HL-60/S4 (cell line): ENCODE measurements around the gene CMSS1.

Source experiments
- in situ Hi-C: fragments of 300-500 bp; cut with MboI; formaldehyde crosslinking; loops from 2 replicates; pipeline ENCODE4 v1.14.3; 2022; ENCODE audit warnings: low sequenced_read_pairs

Gene CMSS1

DNA sequence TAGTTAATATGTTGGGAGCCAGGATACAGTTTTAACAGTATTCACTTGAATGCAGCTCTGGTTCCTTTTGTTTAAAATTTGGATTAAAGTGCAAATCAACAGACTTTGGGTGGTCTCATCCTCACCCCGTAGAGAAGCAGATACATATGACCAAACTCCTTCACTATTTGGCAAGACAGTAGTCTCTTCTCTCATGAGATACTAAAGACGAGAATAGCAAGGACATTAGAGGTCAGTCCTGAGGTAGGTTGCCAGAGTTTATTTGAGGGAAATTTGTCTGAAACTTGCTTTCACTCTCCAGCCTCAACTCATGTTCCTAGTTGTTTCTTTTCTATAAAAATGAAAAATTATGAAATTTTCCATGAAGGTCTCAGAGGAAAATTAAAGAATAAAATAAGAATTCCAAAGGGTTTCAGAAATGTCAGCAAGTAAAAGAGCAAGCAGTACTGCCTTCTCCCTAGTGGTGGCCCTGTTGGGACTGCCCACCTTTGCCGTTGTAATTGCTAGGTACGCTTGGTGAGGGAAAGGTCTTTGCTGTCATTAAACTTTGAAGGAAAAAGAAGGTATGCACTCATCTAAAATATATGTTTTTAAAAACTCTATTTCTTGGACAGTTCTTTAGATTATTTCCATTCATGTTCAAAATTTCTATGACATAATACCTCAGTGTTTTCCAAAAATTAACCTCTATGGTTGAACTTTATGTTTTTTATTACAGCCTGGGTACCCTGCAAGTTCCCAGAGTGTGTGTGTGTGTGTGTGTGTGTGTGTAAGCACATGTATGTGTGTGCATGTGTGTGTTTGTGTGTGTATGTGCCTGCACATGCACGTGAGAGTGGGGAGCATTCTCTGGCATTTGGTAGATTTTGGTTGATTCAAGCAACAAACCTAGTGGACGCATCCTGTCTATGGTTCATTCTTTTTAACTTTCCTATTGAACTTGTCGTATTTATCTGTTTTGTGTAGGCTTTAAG is 111.4 kb downstream of the CMSS1 start:
- in situ Hi-C loops: no loop called here

- in situ Hi-C loops: no loop called here
These were observed 112.1 kb downstream of the CMSS1 start for GRCh38 chr3:99929745-99930139.

DNA sequence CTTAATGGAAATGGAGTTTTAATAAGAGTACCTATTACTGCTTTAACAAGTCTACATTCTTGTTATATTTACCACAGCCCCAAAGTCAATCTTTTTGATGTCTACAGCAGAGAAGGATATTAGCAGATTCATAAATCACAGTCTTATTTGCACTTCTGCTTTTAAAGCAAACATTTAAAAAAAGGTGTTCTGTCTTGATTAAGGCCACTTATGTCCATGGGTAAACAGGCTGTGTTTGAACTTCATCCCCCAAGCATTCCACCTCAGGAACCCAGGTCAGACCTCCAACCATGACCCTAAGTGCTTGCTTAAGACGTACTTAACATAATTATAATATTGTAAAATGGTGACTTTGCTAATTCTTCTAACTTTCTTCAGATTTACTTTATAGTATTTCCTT is 113.4 kb downstream of the CMSS1 start:
- in situ Hi-C loops: no loop called here

- in situ Hi-C loops: no loop called here
These were observed 116.5 kb downstream of the CMSS1 start for GRCh38 chr3:99933971-99934750.

- in situ Hi-C loops: no loop called here
These were observed 117.5 kb downstream of the CMSS1 start for GRCh38 chr3:99934975-99935797.

- in situ Hi-C loops: no loop called here
These were observed 120.7 kb downstream of the CMSS1 start for GRCh38 chr3:99938270-99938911.

GRCh38 chr3:99939876-99940275 is 122.2 kb downstream of the CMSS1 start:
- in situ Hi-C loops: no loop called here

DNA sequence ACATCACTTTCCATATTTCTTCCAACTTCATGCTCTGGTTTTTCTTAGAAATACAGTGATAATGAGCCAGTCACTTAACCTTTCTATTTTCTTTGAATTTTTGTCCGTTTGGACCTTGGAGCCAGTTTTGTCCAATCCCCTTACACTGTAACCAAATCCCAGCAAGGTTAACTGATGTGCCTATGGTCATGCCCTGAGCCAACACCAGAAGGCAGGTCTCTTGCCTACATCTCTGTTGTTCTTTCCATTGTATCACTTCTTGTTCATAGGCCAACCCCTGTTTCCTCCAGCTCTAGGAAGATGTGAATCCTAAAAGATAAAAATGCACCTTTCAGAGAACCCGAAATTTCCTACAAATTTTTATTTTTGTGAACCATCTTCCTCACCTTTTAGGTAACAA is 122.7 kb downstream of the CMSS1 start:
- in situ Hi-C loops: no loop called here

DNA sequence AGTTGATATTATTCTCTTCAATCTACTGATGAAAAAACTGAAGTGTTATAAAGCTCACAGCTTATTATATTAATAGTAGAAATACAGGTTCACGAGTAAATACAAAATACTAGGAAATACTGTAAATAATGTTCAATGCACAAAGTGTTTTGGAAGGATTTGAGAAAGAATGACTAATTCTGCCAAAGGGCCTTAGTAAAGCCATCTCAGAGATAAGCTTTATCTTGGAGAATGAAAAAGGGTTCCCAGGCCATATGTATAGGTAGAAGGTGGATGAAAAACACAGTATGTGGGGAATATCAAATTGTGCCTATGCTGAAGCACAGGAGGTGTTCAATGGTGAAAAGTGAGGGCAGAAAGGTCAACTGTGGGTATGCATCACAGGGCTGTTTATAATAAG is 123.5 kb downstream of the CMSS1 start:
- in situ Hi-C loops: no loop called here

DNA sequence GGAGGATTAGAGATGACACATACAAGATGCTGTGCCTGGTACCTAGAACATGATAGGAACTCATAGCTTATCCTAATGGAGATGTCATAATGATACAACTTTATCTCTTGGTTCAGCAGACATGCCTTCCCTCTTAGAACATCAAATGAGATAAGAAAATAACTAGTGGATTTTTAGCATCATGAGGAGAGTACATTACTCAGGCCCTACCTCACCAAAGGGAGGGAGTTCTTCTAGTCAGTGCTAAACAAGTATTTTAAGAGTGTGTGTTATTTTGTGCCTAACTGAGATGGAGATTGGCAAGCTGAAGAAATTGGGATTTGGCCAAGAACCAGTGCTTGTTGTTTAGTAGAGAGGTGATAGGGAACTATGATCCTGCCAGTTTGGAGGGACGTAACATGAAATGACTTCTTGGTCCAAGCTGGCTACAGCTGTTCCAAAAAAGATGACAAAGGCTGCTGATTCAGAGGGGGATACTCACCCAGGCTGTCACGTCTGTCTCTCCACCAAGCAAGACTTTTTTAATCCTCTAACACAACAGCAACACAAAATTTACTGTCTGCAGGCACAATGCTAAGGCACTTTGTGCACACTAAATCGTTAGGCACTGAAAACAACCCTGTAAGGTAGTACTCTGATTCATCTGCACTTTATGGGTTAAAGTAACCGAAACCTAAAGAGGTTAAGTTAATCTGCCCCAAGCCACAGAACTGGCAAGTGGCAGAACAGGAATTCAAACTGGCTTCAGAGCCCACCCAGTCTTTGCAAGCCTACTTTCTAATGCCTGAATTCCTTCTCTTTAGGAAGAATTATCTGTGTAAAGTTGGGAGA is 126.5 kb downstream of the CMSS1 start:
- in situ Hi-C loops: no loop called here

GRCh38 chr3:99945328-99945995 is 127.8 kb downstream of the CMSS1 start:
- in situ Hi-C loops: no loop called here

DNA sequence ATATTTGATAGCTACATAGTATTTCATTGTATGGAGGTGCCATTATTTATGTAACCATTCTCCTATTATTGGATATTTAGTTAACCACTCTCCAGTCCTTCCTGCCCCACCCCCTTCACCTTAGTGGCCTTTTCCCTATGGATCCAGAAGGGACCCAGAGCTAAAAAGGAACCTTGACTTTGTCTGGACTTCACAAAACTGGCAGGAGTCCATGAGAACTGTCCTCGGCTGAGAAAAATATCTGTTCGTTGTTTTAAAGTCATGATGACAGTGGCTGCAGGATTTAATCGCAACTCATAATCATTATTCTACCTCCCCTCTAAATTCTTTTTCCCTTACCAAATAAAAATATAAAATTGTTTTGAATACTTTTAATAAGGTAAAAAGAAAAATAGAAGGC is 129.7 kb downstream of the CMSS1 start:
- in situ Hi-C loops: no loop called here

- in situ Hi-C loops: no loop called here
These were observed 130.9 kb downstream of the CMSS1 start for GRCh38 chr3:99948467-99949089.

GRCh38 chr3:99949956-99950670 is 132.5 kb downstream of the CMSS1 start:
- in situ Hi-C loops: no loop called here

- in situ Hi-C loops: no loop called here
These were observed 133.3 kb downstream of the CMSS1 start for GRCh38 chr3:99950921-99951320.

DNA sequence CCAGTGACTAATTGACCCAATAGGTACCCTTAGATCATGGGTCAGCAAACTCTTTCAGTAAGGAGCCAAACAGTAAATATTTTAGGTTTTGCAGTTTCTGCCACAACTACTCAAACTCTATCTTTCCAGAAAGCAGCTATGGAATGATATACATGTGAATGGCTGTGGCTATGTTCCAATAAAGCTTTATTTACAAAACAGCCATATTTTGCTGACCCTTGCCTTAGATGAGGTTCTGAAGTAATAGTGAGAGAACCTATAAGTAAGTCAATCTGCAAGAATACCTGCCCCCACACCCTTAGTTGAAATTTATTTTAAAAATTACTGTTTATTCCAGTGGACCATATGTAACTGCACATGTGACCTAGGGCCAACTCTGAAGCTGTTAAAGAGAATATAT is 134.0 kb downstream of the CMSS1 start:
- in situ Hi-C loops: no loop called here

DNA sequence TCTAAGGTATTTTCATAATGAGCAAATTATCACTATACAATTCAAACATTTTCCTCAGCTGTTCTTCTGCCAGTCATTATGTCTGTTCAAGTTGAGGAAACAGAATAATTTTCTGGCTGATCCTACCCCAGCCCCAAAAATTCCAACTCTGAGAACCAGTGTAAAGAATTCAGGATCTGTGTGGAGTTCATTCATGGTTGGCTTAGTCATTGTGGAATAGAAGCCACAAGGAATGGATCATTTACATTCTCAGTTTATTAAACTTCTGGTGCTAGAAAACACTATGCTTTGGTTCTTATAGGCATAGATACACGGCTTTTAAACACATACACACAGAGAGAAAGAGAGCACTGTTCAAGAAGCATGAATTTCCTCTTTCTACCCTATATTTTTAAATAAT is 134.6 kb downstream of the CMSS1 start:
- in situ Hi-C loops: no loop called here

DNA sequence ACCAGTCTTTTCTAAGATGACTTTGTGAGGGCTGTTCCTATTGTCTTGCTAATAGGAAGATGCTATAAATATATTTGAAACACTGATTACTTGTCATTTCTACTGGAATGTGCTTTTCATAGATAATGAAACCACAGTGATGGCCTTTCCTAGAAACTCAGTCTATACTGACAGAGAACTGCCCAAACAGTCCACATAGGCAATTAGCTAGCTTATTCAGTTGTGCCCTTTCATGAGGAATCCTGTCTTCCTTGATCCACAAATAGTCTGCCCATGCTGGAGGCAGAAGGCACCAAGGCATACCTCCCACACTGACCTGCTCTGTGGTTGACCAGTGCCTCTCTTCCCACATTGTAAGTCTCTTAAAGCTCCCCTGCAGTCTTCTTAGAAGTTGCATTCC is 135.9 kb downstream of the CMSS1 start:
- in situ Hi-C loops: no loop called here
